RPMI7951 (cell line): Measurements from ENCODE around the gene ADGRL3. TPM values are rescaled to one million over a fixed set of nuclear protein-coding genes. Genes with fewer than 3 reads are reported as not detected.
"Not testable (repeated sequence)": the region's sequence is repeated elsewhere in the genome, so short reads cannot be mapped to it uniquely, and the experiment has no call there.

Experiments
- DNase-seq: peaks from one replicate; pipeline ENCODE4 v3.0.0-alpha.2; 2012; ENCODE audit warnings: low read depth
- total RNA-seq: library from RNA; depleted of rRNA; stranded (reverse); fragments of >200 nt; shearing (Covaris generic); gene quantifications from 2 replicates; pipeline ENCODE4 v1.2.3, GENCODE V29; 2014

The ADGRL3 gene
- total RNA-seq, 1 experiment from 2014 or later, result not detected

- DNase-seq, result no peak
Measured at GRCh38 chr4:61205066-61205465, 4.9 kb downstream of the ADGRL3 start.

GRCh38 chr4:61207156-61207555 is 7.0 kb downstream of the ADGRL3 start:
- not testable (repeated sequence) for DNase-seq

- DNase-seq, result no peak
Measured at GRCh38 chr4:61210186-61210939, 10.2 kb downstream of the ADGRL3 start.

- no peak for DNase-seq
Measured at GRCh38 chr4:61211781-61212180, 11.7 kb downstream of the ADGRL3 start.

- DNase-seq, result no peak
Measured at GRCh38 chr4:61212788-61213187, 12.7 kb downstream of the ADGRL3 start.

GRCh38 chr4:61214680-61215079 is 14.6 kb downstream of the ADGRL3 start:
- no peak for DNase-seq

- DNase-seq, result no peak
Measured at GRCh38 chr4:61217222-61217621, 17.1 kb downstream of the ADGRL3 start.

GRCh38 chr4:61220556-61220955 is 20.4 kb downstream of the ADGRL3 start:
- DNase-seq, result no peak

- no peak for DNase-seq
Measured at GRCh38 chr4:61223385-61223784, 23.3 kb downstream of the ADGRL3 start.

- no peak for DNase-seq
Measured at GRCh38 chr4:61224573-61224972, 24.4 kb downstream of the ADGRL3 start.

- no peak for DNase-seq
Measured at GRCh38 chr4:61225656-61226055, 25.5 kb downstream of the ADGRL3 start.

- DNase-seq, result no peak
Measured at GRCh38 chr4:61231421-61231820, 31.3 kb downstream of the ADGRL3 start.

GRCh38 chr4:61239250-61239649 is 39.1 kb downstream of the ADGRL3 start:
- no peak for DNase-seq

GRCh38 chr4:61243962-61244361 is 43.8 kb downstream of the ADGRL3 start:
- DNase-seq, result no peak

GRCh38 chr4:61245069-61245714 is 45.1 kb downstream of the ADGRL3 start:
- no peak for DNase-seq

GRCh38 chr4:61246034-61246433 is 45.9 kb downstream of the ADGRL3 start:
- DNase-seq, result no peak

- no peak for DNase-seq
Measured at GRCh38 chr4:61248705-61249104, 48.6 kb downstream of the ADGRL3 start.

- DNase-seq, result no peak
Measured at GRCh38 chr4:61251129-61251528, 51.0 kb downstream of the ADGRL3 start.

GRCh38 chr4:61254406-61254805 is 54.3 kb downstream of the ADGRL3 start:
- DNase-seq, result no peak

GRCh38 chr4:61273233-61273632 is 73.1 kb downstream of the ADGRL3 start:
- no peak for DNase-seq

- DNase-seq, result no peak
Measured at GRCh38 chr4:61274286-61274685, 74.2 kb downstream of the ADGRL3 start.

- DNase-seq, result no peak
Measured at GRCh38 chr4:61275241-61275640, 75.1 kb downstream of the ADGRL3 start.

- no peak for DNase-seq
Measured at GRCh38 chr4:61276029-61276428, 75.9 kb downstream of the ADGRL3 start.
